Measurements from ENCODE around the gene ARHGEF19.

- TF ChIP-seq CTCF (IDR thresholded peaks at IDR 0.05) (no peak), POLR2AphosphoS5 (IDR thresholded peaks at IDR 0.05) (no peak)
Measured at GRCh38 chr1:16243215-16243610, 30.8 kb upstream of the ARHGEF19 start.

Measured in stomach (tissue), 4 donors.